Activated CD4-positive, CD25-positive, alpha-beta regulatory T cell (primary cell): Measurements from ENCODE around the gene ZNF581.

Experiments
- DNase-seq, 4 experiments: peaks; one replicate each; lab custom pipeline; 2025; lab: John Stamatoyannopoulos, UW

Gene ZNF581

GRCh38 chr19:55679343-55680257 is 36.2 kb downstream of the ZNF581 start:
- no peak for DNase-seq

GRCh38 chr19:55680339-55681130 is 37.1 kb downstream of the ZNF581 start:
- no peak for DNase-seq

DNA sequence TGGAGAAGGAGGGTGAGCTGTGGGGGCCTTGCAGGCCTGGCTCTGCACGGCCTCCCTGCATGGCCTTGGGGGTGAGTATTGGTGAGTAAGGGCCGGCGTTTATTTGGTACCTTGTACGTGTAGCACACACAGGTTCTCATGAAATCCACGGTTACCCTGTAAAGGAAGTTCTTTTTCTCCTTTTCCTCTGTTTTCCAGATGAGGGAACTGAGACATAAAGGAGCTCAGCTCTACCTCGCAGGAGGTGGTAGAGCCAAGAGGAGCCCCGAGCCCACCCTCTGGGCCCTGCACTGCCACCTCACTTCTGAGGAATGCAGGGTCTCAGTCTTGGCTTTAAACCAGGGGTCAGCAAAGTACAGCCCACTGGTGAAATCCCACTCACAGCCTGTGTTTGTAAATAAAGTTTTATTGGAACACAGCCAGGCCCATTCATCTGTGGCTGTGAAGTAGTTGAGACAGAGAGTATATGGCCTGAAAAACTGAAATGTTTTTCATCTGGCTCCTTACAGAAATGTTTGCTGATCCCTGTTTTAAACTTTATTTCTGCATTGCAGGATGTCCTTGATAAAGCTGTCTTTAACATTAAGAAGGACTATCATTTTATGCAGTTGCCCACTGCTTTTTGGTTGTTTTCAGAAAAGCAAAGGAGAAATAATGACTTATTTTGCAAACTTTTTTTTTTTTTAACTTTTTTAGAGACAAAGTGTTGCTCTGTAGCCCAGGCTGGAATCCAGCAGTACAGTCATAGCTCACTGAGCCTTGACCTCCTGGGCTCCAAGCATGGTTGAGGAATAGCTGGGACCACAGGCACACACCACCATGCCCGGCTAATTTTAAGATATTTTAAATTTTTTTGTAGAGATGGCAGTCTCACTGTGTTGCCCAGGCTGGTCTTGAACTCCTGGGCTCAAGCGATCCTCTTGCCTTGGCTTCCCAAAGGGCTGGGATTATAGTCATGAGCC is 38.0 kb downstream of the ZNF581 start:
- DNase-seq: no peak

DNA sequence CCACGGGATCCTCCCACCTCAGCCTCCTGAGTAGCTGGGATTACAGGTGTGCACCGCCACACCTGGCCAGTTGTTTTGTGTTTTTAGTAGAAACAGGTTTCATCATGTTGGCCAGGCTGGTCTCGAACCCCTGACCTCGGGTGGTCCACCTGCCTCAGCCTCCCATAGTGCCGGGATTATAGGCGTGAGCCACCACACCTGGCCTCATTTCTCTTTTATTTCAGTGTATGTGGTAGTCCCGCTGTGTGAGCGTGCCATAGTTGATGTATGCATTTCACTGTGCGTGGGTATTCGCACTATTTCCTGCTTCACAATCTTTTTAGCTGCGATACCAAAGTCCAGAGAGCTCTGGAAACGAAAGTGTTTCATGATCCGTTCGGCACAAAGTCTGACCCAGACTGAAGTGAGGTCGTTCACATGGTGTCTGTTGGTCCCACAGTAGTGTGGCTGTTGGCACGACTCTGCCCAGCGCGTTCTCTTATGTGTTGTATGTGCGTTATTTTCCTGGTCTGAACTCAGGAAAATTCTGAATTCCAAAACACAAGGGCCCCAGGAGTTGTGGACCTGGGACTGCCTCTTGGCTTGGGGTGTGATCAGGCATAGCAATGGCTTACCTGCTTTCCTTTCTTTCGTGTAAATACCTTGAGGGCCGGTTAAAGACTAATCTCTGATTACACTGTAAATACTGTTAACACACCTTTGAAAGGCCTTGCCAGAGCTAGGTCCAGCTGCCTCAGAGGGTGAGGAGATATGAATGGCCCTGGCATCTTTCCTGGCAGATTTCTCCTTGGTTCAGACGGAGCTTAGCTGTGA is 40.2 kb downstream of the ZNF581 start:
- no peak for DNase-seq

GRCh38 chr19:55684946-55685681 is 41.7 kb downstream of the ZNF581 start:
- no peak for DNase-seq

- DNase-seq: no peak
Measured at GRCh38 chr19:55685776-55686175, 42.3 kb downstream of the ZNF581 start.

- DNase-seq: no peak
Measured at GRCh38 chr19:55686311-55687050, 43.0 kb downstream of the ZNF581 start.

- no peak for DNase-seq
Measured at GRCh38 chr19:55687281-55688201, 44.1 kb downstream of the ZNF581 start.

DNA sequence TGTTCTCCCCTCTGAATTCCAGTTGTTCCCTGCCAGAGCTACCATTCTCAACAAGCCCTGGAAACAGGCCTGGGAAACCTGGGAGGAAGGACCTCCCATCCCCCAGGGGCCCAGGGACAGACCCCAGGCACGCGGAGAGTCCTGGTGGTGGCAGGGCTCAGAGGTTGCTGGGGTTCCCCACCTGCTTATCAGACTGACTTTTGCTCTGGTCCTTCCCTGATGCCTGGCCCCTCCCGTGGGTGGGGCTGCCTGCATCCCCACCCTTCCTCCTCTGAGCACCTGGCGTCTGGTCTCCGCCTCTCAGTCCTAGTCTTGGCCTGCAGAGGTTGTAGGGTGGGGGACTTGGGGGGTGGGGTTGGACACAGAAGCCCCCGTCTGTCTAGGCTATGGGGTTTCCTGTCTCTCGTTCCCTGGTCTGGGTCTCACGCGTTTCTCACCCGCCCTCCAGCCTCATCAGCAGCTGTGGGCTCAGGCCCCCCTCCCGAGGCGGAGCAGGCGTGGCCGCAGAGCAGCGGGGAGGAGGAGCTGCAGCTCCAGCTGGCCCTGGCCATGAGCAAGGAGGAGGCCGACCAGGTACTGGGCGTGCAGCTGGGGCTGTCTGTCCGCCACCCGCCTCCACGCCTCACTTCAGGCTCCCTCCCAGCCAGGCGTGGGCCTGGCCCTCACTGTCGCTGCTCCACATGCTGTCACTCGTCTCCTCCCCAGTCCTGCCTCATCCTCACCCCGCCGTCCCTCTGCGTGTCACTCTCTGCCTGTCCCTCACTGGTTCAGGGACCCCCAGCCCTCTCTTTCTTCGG is 45.2 kb downstream of the ZNF581 start:
- no peak for DNase-seq

DNA sequence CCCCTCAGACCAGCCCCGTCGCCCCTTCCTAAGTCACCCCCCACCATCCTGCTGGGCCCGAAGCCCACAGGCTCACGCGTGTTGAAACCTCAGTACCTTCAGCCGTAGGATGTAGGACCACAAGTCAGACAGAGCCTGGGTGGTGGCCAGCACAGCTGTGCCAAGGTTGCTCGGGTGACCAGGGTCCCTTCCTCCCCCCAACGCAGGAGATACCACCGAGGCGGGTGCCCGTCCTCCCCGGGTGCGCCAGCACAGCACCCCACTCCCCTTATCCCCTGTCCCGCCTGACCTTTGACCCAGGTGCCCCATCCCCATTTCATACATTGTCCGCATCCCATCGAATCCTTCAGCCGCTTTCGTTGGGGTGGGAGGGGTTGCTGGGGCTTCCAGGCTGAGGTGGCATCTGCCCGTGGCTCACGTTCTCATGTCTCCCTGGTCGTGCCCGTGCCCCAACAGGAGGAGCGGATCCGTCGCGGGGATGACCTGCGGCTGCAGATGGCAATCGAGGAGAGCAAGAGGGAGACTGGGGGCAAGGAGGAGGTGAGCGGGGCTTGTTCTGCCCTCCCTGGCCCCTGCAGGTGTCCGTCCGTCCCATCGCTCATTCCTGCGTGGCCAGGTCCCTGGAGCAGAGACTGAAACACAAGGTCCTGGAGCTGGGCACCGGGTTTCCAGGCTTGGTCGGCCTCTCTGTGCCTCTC is 46.1 kb downstream of the ZNF581 start:
- no peak for DNase-seq

- no peak for DNase-seq
Measured at GRCh38 chr19:55690109-55690768, 46.8 kb downstream of the ZNF581 start.

- DNase-seq: no peak
Measured at GRCh38 chr19:55690769-55691545, 47.5 kb downstream of the ZNF581 start.

- DNase-seq: no peak
Measured at GRCh38 chr19:55691561-55692481, 48.4 kb downstream of the ZNF581 start.

- no peak for DNase-seq
Measured at GRCh38 chr19:55692681-55693081, 49.2 kb downstream of the ZNF581 start.
